Esophagus mucosa (tissue), 1 donor: ENCODE data around the gene AKIRIN1. TPM values are rescaled to one million over a fixed set of nuclear protein-coding genes. Genes with fewer than 3 reads are reported as not detected.
"Not testable (repeated sequence)": the region's sequence is repeated elsewhere in the genome, so short reads cannot be mapped to it uniquely, and the experiment has no call there.

ENCODE experiments used
- ATAC-seq: fragments of 200-7000 bp; cut with Tn5 transposase; one replicate; pipeline ENCODE4 v1.9.1; 2020
- total RNA-seq: library from RNA; stranded (reverse); gene quantifications from one replicate; pipeline ENCODE4 v1.2.4, GENCODE V29; 2023
- donor health status: DM: yes; HTN: yes; CAD: no.

AKIRIN1 gene
- total RNA-seq, 1 donor from 2014 or later, result 28.7 TPM

GRCh38 chr1:38997034-38997900 lies 6.2 kb downstream of the AKIRIN1 start:
- ATAC-seq, result no peak

GRCh38 chr1:38997901-38998190 lies 6.8 kb downstream of the AKIRIN1 start:
- ATAC-seq, result no peak

GRCh38 chr1:39001516-39002421 lies 10.7 kb downstream of the AKIRIN1 start:
- peak; percentile 77 for ATAC-seq

DNA sequence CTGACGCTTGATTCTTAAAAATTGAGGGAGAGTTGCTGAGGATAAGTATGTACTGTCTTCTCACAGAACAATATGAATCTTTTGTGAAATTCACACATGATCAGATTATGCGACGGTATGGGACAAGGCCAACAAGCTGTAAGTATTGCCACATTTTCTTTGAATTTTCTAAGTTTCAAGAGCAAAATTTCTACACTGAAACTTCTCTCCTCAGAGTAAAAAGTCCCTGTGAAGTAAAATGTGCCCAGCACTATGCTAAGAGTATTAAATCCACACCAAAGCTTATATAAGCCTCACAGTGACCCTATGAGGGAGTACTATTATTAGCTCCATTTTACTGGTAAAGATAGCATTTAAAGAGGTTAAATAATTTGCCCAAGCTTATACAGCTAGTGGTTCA lies 12.2 kb downstream of the AKIRIN1 start:
- ATAC-seq, result no peak

- ATAC-seq, result no peak
Observed at GRCh38 chr1:39003794-39004193, 12.7 kb downstream of the AKIRIN1 start.

DNA sequence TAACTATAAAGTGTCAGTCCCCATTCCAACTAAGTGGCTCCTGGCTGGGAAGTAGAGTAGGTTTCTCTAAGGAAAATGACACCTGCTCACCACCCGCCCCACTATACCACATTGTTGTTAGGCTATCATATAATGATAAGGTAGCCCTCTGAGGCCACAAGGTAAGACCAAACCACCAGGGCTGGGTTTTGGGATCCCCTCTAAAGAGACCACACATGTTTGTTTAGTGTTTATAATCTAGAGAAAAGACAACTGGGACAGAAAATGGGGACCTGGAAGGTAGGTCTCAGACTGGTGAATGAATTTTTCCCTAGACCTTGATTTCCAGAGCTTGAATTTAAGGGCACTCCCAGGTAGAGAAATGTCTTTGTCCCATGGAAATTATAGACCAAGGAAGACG lies 15.2 kb downstream of the AKIRIN1 start:
- no peak for ATAC-seq

GRCh38 chr1:39006726-39007645 lies 15.9 kb downstream of the AKIRIN1 start:
- no peak for ATAC-seq

- peak; percentile 31 for ATAC-seq
Observed at GRCh38 chr1:39014956-39015355, 23.9 kb downstream of the AKIRIN1 start.

- peak; percentile 38 for ATAC-seq
Observed at GRCh38 chr1:39016604-39017171, 25.6 kb downstream of the AKIRIN1 start.

- ATAC-seq, result no peak
Observed at GRCh38 chr1:39017266-39017665, 26.2 kb downstream of the AKIRIN1 start.

DNA sequence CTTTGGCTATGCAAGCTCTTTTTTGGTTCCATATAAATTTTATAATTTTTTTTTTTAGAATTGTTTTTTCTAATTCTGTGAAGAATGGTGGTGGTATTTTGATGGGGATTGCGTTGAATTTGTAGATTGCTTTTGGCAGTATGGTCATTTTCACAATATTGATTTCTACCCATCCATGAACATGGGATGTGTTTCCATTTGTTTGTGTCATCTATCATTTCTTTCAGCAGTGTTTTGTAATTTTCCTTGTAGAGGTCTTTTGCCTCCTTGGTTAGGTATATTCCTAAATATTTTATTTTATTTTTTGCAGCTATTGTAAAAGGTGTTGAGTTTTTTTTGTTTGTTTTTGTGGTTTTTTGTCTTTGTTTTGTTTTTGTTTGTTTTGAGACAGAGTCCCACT lies 29.4 kb downstream of the AKIRIN1 start:
- ATAC-seq, result not testable (repeated sequence)

GRCh38 chr1:39021426-39021825 lies 30.4 kb downstream of the AKIRIN1 start:
- ATAC-seq, result no peak

DNA sequence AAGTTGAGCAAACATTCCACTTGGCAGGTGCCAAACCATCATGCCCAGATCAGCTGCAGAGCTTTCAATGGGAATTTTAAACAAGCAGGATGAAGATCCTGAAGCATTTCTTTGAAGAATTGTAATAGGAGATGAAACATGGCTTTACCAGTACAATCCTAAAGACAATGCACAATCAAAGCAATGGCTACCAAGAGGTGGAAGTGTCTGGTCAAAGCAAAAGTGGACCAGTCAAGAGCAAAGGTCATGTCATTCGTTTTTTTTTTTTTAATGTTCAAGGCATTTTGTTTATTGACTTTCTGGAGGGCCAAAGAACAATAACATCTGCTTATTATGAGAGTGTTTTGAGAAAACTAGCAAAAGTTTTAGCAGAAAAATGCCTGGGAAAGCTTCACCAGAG lies 32.1 kb downstream of the AKIRIN1 start:
- no peak for ATAC-seq

- peak; percentile 95 for ATAC-seq
Observed at GRCh38 chr1:39026051-39026865, 35.2 kb downstream of the AKIRIN1 start, which contains the start of gene NDUFS5. Gene NDUFS5, plus strand, starts transcription at chr1:39026350. Its CDS starts 2,375 bp downstream, at chr1:39028725.

DNA sequence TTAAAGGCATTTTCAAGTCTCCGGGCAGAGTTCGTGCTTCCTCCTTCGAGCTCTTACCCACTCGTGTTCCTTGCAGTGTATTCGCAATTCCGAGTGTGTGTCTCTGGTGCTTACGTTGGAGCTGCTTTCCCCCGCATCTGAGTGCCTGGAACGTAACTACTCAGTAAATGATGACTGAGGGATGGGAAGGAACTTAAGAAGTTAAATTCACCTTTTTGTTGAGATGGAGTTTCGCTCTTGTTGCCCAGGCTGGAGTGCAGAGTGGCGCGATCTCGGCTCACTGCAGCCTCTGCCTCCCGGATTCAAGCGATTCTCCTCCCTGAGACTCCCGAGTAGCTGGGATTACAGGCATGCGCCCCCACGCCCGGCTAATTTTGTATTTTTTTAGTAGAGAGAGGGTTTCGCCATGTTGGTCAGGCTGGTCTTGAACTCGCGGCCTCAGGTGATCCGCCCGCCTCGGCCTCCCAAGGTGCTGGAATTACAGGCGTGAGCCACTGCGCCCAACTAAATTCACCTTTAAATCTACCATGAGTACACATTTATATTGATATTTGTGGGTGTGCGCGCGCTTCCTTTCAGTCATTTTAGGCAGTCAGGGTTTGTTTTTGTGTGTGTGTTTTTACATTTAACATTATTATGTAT lies 35.9 kb downstream of the AKIRIN1 start:
- ATAC-seq, result no peak

GRCh38 chr1:39034114-39034654 lies 43.1 kb downstream of the AKIRIN1 start:
- ATAC-seq, result no peak

GRCh38 chr1:39036678-39037077 lies 45.6 kb downstream of the AKIRIN1 start:
- no peak for ATAC-seq

DNA sequence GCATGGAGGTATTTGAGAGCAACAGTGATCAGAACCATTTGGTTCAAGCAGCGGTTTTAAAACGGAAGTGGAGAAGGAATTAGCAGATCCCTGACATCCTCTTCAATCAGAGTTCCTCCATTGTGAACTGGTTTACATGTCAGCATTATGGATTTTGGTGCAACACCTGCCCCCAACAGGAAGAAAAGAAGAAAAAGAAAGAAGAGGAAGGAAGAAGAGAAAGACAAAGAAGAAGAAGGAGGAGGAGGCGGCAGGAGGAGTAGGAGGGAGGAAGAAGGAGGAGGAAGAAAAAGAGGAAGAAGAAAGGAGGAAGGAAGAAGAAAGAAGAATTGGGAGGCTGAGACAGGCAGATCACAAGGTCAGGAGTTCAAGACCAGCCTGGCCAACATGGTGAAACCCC lies 52.4 kb downstream of the AKIRIN1 start:
- ATAC-seq, result no peak

DNA sequence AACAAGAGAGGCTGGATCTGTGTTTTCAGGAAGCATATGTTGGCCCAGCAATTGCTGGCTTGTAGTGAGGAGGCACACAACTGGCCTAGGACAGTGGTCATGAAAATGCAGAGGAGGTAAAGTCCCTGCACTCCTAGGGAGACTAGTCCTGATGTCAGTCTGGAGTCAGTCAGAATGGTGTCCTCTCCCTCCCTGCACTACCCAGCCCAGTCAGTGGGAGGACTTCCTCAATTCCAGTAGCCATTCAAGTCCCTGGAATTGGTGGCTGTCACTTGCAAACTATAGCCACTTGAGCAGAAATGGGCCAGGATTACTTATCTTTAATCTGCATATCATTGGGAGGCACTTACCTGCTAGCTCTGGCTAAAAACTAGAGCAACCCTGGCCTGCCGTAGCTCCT lies 53.7 kb downstream of the AKIRIN1 start:
- ATAC-seq, result no peak

DNA sequence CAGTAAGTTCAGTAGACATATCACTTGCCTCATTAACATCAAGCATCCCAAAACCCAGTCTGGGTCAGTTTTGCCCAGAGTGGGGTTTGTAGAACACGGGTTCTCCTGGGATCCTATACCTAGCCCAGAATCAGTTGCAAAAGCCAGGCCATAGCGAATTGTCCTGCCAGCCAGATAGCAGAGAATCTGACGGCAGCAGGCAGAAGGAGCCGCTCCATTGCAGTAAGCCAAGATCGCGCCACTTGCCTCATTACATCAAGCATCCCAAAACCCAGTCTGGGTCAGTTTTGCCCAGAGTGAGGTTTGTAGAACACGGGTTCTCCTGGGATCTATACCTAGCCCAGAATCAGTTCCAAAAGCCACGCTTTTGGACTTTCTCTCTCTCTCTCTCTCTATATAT lies 54.2 kb downstream of the AKIRIN1 start:
- ATAC-seq, result no peak
